PC-9 (cell line): ENCODE measurements around the gene GADD45A. TPM values are rescaled to one million over a fixed set of nuclear protein-coding genes. Genes with fewer than 3 reads are reported as not detected.

Source experiments
- BruUV-seq: library from RNA; stranded (reverse); fragments of 400-500 nt; replicated peaks from 2 replicates; lab custom pipeline; 2021; lab: Mats Ljungman, UMichigan
- CTCF ChIA-PET: fragments of 300-600 bp; sonication (Branson Sonifier 250); formaldehyde crosslinking; loops from one replicate; lab custom pipeline; 2022; ENCODE audit warnings: antibody characterized with exemption; lab: Charles Lee
- POLR2A ChIA-PET: fragments of 300-600 bp; sonication (Branson Sonifier 250); formaldehyde crosslinking; loops from one replicate; lab custom pipeline; 2022; ENCODE audit warnings: antibody characterized with exemption; ENCODE audit not compliant: unreplicated experiment; lab: Charles Lee
- DNase-seq, 2 experiments: peaks; one replicate each; pipeline versions ENCODE4 v3.0.0 to v3.0.0-alpha.2; 2015 to 2022; ENCODE audit warnings: mixed read lengths in 1 of 2
- H2AFZ ChIP-seq: fragments of 200-600 bp; sonication (generic); 2 replicates; pipeline ENCODE4 v1.8.1; 2017; ENCODE audit warnings: antibody characterized with exemption
- H3F3A ChIP-seq: fragments of 200-600 bp; sonication (generic); 2 replicates; pipeline ENCODE4 v1.8.1; 2017; ENCODE audit warnings: antibody characterized with exemption, mild to moderate bottlenecking, low read depth; ENCODE audit not compliant: insufficient read depth
- H3K27ac ChIP-seq: fragments of 200-600 bp; sonication (generic); 2 replicates; pipeline ENCODE4 v1.6.1; 2016; ENCODE audit warnings: mixed run types
- H3K27me3 ChIP-seq: fragments of 200-600 bp; sonication (generic); 2 replicates; pipeline ENCODE4 v1.6.1; 2016; ENCODE audit warnings: low read depth, mixed run types; ENCODE audit not compliant: insufficient read depth
- H3K36me3 ChIP-seq: fragments of 200-600 bp; sonication (generic); 2 replicates; pipeline ENCODE4 v1.6.1; 2016; ENCODE audit warnings: low read depth, mixed run types
- H3K4me1 ChIP-seq: fragments of 200-600 bp; sonication (generic); replicated peaks from 2 replicates; pipeline ENCODE4 v1.6.1; 2016; ENCODE audit warnings: mixed run types; ENCODE audit not compliant: insufficient read depth
- H3K4me2 ChIP-seq: fragments of 200-600 bp; sonication (generic); 2 replicates; pipeline ENCODE4 v1.6.1; 2017; ENCODE audit warnings: mixed run types
- H3K4me3 ChIP-seq: fragments of 200-600 bp; sonication (generic); 2 replicates; pipeline ENCODE4 v1.6.1; 2016; ENCODE audit warnings: mixed run types
- H3K79me2 ChIP-seq: fragments of 200-600 bp; sonication (generic); 2 replicates; pipeline ENCODE4 v1.6.1; 2017; ENCODE audit warnings: low read depth, mixed run types
- H3K9me2 ChIP-seq: fragments of 200-600 bp; sonication (generic); 2 replicates; pipeline ENCODE4 v1.8.1; 2017; ENCODE audit warnings: mild to moderate bottlenecking; ENCODE audit not compliant: insufficient read depth
- H3K9me3 ChIP-seq: fragments of 200-600 bp; sonication (generic); 2 replicates; pipeline ENCODE4 v1.8.1; 2016; ENCODE audit warnings: low read depth; ENCODE audit not compliant: insufficient read depth
- H4K20me1 ChIP-seq: fragments of 200-600 bp; sonication (generic); 2 replicates; pipeline ENCODE4 v1.8.1; 2017; ENCODE audit not compliant: insufficient read depth
- EZH2 ChIP-seq: fragments of 200-600 bp; sonication (generic); IDR thresholded peaks from 2 replicates; pipeline ENCODE4 v1.8.0; 2017; ENCODE audit warnings: antibody characterized with exemption, low read depth
- intact Hi-C: fragments of 100-400 bp; cut with micrococcal nuclease; formaldehyde crosslinking; loops from one replicate; pipeline ENCODE4 v1.10.0; 2022; ENCODE audit not compliant: unreplicated experiment
- total RNA-seq: library from RNA; stranded (reverse); gene quantifications from 2 replicates; pipeline ENCODE4 v1.2.3, GENCODE V29; 2021
- TF ChIP-seq, protein P1 (sequence below): fragments of 200-600 bp; sonication (generic); conservative IDR thresholded peaks from 2 replicates; pipeline ENCODE4 v1.6.1; 2017; ENCODE audit warnings: mixed run types, antibody characterized with exemption, mild to moderate bottlenecking, moderate library complexity

Gene GADD45A
- total RNA-seq, 1 experiment from 2014 or later = 63.6 TPM

DNA sequence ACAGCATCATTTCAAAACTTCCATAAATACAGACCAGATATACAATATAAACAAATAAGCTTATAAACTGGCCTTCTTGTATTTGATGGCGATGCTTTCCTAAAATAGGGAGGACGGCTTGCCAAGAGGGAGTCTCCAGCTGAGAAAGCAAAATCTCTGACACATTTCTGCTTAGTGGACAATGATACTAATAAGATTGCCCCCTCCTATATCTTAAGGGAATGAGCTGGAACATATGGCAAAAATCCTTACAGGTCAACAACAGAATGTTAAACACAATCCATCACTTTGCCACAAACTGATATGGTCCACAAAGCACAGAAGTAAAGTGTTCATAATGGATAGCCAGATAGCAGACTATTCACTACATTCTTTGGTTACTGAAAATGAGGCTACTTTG, 7.1 kb upstream of the GADD45A start:
- Histone ChIP-seq H3K27ac (no peak overlapping the region), H3K27me3 (no peaks in the 10 kb centered on the region), H3K9me3 (no peaks in the 10 kb centered on the region), H2AFZ (no peak overlapping the region), H3K79me2 (no peaks in the 10 kb centered on the region), H3K4me1 (peaks cover 40% of the 10 kb centered on the region), H3K4me2 (no peak overlapping the region), H3K9me2 (no peaks in the 10 kb centered on the region), H3K36me3 (no peaks in the 10 kb centered on the region), H3F3A (peaks cover 17% of the 10 kb centered on the region), H4K20me1 (no peaks in the 10 kb centered on the region), H3K4me3 (no peak overlapping the region)
- no peak for DNase-seq
- CTCF ChIA-PET = no interaction called here
- no peak for TF ChIP-seq EZH2
- TF ChIP-seq, protein P1, sequence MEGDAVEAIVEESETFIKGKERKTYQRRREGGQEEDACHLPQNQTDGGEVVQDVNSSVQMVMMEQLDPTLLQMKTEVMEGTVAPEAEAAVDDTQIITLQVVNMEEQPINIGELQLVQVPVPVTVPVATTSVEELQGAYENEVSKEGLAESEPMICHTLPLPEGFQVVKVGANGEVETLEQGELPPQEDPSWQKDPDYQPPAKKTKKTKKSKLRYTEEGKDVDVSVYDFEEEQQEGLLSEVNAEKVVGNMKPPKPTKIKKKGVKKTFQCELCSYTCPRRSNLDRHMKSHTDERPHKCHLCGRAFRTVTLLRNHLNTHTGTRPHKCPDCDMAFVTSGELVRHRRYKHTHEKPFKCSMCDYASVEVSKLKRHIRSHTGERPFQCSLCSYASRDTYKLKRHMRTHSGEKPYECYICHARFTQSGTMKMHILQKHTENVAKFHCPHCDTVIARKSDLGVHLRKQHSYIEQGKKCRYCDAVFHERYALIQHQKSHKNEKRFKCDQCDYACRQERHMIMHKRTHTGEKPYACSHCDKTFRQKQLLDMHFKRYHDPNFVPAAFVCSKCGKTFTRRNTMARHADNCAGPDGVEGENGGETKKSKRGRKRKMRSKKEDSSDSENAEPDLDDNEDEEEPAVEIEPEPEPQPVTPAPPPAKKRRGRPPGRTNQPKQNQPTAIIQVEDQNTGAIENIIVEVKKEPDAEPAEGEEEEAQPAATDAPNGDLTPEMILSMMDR = no peak
- intact Hi-C loops = no loop called here
- POLR2A ChIA-PET = interaction anchor here (0.7 kb wide), 1 partner anchor 27 kb away, joined by 6 read pairs; no protein-coding TSS in a partner anchor
- BruUV-seq = no TSS peak

DNA sequence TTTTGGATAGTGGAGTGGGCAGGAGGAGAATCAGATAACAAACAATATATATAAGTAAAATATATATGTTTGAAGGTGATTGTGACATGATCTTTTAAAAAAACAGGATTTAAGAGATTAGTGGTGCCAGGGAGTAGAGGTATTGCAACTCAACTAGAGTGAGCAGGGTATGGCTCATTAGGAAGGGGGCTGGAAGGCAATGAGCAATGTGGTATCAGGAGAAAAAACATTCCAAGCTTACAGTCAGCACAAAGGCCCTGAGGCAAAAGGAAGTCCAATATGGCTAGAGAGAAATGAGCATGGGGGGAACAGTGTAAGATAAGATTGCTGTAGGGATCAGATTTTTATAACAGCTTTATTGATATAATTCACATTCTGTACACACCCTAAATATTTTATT, 5.3 kb upstream of the GADD45A start:
- Histone ChIP-seq H4K20me1 (no peaks in the 10 kb centered on the region), H3K4me1 (peaks cover 54% of the 10 kb centered on the region), H3K27me3 (no peaks in the 10 kb centered on the region), H3K9me3 (no peaks in the 10 kb centered on the region), H3K4me3 (no peak overlapping the region), H3K36me3 (no peaks in the 10 kb centered on the region), H2AFZ (no peak overlapping the region), H3F3A (peaks cover 34% of the 10 kb centered on the region), H3K4me2 (no peak overlapping the region), H3K9me2 (no peaks in the 10 kb centered on the region), H3K79me2 (no peaks in the 10 kb centered on the region), H3K27ac (peak overlapping the region; percentile 33)
- CTCF ChIA-PET = no interaction called here
- BruUV-seq = no TSS peak
- intact Hi-C loops = loop anchor here (5.0 to 10.0 kb wide), 2 partner anchors 47 to 745 kb away; no protein-coding TSS in a partner anchor
- peak in 1 of 2 experiments; percentile 80 for DNase-seq
- POLR2A ChIA-PET = interaction anchor here (0.6 kb wide), 1 partner anchor 81 kb away, joined by 3 read pairs; no protein-coding TSS in a partner anchor
- TF ChIP-seq EZH2 = no peak
- TF ChIP-seq, protein P1 = no peak

DNA sequence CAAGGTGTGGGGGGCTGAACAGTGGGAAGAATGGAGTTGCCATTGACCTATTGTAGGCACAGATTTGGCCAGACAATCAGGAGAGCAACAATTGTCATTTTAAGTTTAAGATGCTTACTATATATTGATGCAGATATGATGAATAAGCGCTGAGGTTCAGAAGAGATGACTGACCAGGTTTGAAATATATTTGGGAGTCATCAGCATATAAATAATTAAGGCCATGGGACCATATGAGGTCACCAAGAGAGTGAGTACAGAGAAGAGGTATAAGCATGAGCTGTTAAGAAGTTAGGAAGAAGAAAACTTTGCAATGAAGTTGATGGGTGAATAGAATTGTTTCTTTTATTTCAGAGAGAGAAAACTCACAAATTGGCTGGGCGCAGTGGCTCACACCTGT, 4.5 kb upstream of the GADD45A start:
- BruUV-seq = no TSS peak

More for the DNA sequence above, 4.5 kb upstream of the GADD45A start:
- Histone ChIP-seq H3K79me2 (peaks cover 3% of the 10 kb centered on the region), H3K36me3 (no peaks in the 10 kb centered on the region), H2AFZ (no peak overlapping the region), H3F3A (peaks cover 36% of the 10 kb centered on the region), H3K4me1 (peaks cover 54% of the 10 kb centered on the region), H3K9me3 (no peaks in the 10 kb centered on the region), H3K27me3 (no peaks in the 10 kb centered on the region), H3K27ac (0 out of 2 replicates have a peak overlapping the region, but pooled peaks have one; percentile 99), H3K4me2 (no peak overlapping the region), H4K20me1 (no peaks in the 10 kb centered on the region), H3K4me3 (no peak overlapping the region), H3K9me2 (no peaks in the 10 kb centered on the region)
- CTCF ChIA-PET = no interaction called here
- TF ChIP-seq, protein P1 = no peak
- TF ChIP-seq EZH2 = no peak
- DNase-seq = no peak
- POLR2A ChIA-PET = no interaction called here
- intact Hi-C loops = loop anchor here (5.0 to 10.0 kb wide), 2 partner anchors 48 to 746 kb away; no protein-coding TSS in a partner anchor
